IMR-90 (cell line): ENCODE measurements around the gene F10.

Source experiments
- BHLHE40 ChIP-seq: fragments of 150-350 bp; IDR thresholded peaks from 2 replicates; pipeline ENCODE4 v1.6.1; 2016; ENCODE audit warnings: mild to moderate bottlenecking, low read depth, low read length
- RCOR1 ChIP-seq: IDR thresholded peaks from 2 replicates; pipeline ENCODE4 v1.6.1; 2012; ENCODE audit warnings: mild to moderate bottlenecking, low read length, improper control_type of control experiment; ENCODE audit not compliant: insufficient replicate concordance
- TF ChIP-seq, protein P1 (sequence below): conservative IDR thresholded peaks from 2 replicates; pipeline ENCODE4 v1.5.1; 2012; ENCODE audit warnings: mild to moderate bottlenecking, low read depth, low read length, improper control_type of control experiment

DNA sequence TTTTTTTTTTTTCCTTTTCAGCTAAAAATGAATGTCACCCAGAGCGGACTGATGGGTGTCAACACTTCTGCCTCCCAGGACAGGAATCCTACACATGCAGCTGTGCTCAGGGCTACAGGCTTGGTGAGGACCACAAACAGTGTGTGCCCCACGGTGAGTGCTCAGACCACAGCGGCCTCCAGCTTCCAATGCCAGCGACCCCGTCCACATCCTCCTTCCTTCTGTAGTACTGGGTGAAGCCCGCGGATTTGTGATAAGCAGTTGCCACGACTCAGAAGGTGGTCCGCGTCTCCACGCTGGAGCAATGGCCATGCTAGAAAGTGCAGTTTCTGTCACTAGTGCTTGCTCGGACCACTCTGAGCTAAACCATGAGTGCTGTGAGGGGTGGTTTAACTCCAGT is 41.9 kb downstream of the F10 start:
- TF ChIP-seq BHLHE40 (no peak), RCOR1 (no peak)
- TF ChIP-seq, protein P1, sequence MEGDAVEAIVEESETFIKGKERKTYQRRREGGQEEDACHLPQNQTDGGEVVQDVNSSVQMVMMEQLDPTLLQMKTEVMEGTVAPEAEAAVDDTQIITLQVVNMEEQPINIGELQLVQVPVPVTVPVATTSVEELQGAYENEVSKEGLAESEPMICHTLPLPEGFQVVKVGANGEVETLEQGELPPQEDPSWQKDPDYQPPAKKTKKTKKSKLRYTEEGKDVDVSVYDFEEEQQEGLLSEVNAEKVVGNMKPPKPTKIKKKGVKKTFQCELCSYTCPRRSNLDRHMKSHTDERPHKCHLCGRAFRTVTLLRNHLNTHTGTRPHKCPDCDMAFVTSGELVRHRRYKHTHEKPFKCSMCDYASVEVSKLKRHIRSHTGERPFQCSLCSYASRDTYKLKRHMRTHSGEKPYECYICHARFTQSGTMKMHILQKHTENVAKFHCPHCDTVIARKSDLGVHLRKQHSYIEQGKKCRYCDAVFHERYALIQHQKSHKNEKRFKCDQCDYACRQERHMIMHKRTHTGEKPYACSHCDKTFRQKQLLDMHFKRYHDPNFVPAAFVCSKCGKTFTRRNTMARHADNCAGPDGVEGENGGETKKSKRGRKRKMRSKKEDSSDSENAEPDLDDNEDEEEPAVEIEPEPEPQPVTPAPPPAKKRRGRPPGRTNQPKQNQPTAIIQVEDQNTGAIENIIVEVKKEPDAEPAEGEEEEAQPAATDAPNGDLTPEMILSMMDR = no peak
